HG02610 (cell line): ENCODE measurements around the gene SSH2.

Experiments used
- ATAC-seq: cut with Tn5 transposase; IDR thresholded peaks from one replicate; pipeline ENCODE4 v1.9.1; 2021; ENCODE audit warnings: mild to moderate bottlenecking, moderate library complexity; ENCODE audit not compliant: unreplicated experiment

The SSH2 gene

DNA sequence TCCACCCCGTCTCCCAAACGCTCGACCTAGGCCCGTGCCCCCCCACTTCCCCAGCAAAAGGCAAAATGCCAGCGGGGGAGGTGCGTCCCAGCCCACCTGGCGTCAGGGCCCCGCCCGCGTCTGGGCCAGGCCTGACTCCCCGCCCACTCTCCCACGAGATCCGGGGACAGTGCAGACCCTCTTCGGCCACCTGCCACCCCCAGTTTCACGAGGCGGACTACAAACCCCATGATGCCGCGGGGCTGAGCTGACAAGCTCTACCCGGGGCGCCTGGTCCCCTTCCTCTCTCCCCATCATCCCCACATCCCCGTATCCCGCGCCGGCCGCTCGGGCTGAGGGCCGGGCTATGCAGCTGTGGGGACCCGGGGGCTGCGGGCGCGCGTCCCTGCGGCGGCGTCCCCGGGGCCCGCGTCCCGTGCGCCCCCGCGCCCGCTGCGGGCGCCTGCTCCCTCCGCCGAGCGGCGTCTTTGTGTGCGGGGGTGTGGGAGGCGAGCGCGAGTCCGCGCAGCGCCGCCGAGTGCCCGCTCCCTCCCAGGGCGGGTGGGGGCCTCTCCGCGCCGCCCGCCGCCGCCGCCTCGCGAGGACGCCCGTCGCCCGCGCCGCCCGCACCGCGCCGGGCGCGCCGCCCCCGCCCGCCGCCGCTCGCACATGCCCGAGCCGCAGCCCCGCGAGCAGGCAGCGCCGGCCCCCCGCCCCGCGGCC, 337.0 kb downstream of the SSH2 start, which contains the start of gene ANKRD13B:
Gene ANKRD13B (plus strand): TSS at position 283 of the 702 bp plus-strand sequence. CDS start 490 bp downstream, outside the sequence.
- no peak for ATAC-seq

DNA sequence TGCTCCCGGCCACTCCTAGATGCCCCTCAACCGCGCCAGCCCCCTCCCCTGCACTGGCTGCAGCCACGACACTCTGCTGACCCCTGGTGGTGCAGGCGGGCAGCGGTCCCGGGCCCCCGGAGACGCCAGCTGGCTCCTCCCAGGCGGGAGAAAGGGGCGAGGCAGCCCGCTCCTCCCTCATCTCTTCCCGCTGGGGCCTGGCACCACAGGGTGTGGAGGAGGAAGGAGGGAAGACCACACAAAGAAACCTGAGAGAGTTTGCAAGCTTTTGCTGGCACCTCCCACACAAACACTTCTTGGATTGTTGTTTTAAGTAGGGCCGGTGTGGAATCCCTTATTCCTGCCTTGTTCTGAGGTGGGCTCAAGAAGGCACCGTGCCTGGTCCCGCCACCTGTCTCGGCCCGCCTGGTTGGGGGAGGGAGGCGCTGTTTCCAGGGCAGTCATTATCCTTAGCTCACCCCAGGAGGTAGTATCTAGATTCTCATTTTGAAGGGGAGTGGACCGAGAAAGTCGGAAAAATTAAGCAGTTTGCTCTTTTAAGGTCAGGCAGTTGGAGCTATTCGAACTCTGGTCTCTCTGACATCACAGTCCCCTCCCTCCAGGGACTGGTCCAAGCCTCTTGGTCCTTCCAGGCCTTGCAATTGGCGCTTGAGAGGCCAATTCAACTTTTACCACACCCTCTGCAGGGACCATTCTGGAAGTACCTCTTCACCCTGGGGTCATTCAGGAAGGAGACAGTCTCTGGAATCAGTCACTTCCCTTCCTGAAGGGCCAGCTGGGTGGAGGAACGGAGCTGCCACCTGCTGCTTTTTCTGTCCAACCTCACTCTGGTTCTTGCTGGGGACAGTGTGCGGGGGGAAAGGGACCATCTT, 338.1 kb downstream of the SSH2 start:
- no peak for ATAC-seq

GRCh38 chr17:29591146-29591736, 338.8 kb downstream of the SSH2 start:
- ATAC-seq = no peak

DNA sequence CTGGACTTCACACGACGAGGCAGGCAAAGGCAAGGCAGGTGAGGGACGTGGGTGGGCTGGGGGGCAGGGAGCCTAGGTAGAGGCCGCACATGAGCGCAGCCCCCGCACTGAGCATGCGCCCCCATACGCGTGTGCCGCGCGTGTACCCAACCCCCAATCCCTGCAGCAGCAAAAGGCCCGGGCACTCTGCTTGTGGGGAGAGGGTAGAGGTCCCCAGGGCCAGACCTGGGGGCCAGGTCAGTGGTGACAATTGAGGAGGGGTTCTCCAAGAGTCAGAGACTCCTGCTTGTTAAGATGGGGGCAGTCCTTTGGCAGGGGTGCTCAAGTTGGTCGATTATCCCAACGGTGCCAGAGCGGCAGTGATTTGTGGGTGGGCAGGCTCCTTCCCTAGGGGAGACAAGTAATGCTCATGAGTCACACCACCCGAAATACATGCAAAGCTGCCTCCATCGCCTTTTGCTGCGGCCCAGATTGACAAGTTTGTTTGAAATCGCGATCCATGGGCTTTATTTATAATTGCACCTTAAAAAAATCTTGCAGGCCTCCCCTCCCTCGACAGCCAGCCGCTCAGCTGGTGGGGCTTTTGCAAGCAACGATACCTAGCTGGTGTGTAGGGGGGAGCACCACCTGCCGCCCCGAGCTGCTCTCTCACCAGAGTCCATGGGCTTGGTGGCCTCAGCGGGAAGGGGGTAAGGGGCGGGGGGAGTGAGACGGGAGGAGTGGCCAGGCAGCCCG, 339.4 kb downstream of the SSH2 start:
- no peak for ATAC-seq

GRCh38 chr17:29589524-29590410, 340.3 kb downstream of the SSH2 start, which contains the start of gene GIT1:
Gene GIT1, minus strand, starts transcription at chr17:29589648. Its CDS starts 270 bp downstream, at chr17:29589378.
- peak; percentile 69 for ATAC-seq

DNA sequence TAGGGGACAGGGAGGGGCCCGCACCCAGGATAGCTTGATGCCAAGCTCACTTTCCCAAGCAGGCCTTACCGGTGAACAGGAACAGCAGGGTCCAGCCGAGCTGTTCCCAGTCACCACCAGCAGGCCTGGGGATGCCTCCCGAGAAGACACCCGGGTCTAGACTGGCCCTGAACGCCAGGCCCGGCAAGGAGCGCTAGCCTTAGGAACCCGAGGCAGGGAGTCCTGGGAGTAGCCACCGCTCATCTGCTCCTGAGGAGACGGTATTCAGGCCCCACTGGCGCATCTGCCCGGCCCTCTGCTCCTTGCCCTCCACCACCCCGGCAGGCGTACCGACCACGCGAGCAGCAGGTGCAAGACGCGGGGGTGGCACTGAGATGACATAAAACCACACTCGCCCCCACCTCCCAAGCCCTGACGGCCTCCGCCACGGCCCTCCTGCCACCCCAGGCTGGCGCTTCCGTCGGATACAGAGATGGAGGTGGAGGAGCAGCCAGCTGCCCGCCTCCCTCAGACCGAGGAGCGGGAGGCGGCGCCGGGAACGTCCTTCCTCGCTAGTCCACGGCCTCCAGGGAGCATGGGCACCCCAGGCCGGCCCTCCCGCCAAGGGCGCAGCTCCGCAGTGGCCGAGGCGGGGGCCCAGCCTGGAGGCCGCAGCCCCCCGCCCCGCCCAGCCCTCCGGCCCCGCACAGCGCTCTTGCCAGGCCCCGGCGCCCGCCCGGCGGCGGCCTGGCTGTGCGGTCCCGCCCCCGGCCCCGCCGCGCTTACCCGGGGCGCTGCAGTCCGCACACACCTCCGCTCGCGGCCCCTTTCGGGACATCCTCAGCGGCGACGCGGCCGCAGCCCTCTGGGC, 341.2 kb downstream of the SSH2 start:
- ATAC-seq = peak; percentile 14

DNA sequence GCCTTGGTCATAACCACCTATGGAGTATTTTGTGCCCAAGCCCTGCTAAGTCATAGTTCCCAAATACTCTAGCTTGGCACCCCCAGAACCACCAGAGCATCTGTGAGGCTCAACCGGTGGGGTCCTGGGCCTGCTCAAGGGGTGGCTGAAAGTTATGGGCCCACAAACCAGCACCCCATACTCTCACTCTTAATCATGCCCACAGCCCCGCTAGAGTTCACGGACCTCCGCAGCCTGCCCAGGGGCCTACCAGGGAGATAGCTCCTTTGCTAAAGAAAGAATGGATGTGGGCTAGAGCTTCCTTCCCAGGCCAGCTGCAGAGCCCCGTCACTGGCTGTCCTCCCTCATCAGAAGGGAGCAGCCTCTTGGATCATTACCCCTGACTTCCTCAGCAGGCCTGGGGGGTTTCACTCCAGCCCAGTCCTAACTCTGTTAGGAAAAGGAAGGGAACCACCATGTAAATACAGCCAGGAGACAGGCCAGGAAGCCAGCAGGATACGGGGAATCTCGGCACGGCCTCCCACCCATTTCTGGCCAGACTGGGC, 341.9 kb downstream of the SSH2 start:
- no peak for ATAC-seq

DNA sequence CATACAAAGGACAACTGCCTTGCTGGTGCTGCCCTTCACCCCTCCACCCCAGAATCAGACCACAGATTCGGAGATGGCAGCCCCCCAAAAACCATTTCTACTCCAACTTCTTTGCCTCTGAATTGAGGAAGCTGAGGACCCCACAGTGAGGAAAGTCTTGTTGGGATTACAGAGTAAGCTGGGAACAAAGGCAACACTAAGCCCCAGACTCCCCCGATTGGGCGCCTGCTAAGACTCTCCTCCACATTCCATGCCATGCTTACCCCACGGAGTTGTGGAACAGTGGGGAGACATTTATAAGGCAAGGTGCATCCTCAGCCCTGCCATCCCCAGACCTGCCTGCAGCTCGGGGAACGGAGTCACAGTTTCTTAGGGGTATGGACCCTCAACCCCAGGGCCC, 342.4 kb downstream of the SSH2 start:
- ATAC-seq = no peak

DNA sequence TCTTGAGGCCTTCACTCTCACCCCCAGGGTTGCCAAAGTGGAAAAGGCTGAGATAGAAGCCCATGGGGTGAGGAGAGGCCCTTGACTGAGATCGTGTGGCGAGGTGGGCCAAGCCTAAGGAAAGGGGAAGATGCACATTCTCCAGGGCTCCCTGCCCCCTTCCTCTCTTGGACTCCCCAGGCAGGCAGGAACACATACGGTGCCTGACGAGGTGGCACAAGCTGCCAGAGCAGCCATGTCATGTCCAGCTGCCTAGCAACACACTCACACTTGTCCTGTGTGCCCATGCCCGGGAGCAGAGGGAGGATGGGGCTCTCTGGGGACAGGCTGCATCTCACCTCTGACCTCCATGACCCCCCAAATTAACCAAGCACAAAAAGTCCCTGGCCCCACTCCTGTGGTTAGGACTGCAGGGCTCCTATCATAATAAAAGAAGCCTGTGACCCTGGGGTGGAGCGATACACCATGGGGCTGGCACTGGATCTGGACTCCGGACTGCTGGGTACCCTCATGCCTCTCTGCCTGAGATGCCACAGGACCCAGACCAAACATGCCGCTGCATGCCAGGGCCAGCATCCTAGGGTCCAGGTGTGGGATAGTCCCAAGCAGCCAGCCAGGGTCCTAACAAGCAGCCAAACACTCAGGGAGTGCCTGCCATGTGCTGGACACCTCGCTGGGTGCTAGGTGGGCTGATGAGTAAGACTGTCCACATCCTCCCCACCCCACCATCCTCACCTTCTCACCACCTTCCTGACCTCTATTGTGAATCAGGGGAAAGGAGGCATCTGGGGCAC, 343.2 kb downstream of the SSH2 start:
- ATAC-seq = no peak

DNA sequence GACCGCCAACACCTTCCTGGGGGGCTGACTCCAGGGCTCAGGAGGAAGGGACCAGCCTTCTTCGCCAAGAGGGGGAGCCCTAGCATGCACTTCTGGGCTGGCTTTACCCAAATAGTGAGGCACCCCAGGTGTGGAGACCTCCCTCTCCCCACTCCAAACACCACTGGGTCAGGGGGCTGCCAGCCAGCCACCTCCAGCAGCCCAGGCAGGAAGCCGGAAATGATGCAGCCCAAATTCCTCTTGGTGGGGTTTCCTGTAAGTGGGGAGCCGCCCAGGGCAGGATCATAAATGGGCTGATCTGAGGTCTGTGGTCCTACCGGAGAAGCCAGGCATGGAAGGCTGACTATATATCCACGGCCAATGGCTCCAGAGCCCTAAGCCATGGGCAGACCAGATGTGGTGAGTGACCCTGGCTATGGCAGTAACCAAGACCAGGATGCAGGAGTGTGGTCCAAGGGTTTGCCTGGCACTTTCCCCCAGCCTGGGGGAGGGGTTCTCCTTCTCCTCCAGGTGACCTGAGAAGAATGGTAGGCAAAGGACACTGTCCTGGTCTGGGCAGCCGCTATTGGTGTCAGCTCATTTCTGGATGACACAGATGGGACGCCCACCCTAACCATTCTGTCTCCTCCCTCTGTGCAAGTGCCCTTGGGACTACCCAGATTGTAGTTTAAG, 344.8 kb downstream of the SSH2 start:
- ATAC-seq = no peak

DNA sequence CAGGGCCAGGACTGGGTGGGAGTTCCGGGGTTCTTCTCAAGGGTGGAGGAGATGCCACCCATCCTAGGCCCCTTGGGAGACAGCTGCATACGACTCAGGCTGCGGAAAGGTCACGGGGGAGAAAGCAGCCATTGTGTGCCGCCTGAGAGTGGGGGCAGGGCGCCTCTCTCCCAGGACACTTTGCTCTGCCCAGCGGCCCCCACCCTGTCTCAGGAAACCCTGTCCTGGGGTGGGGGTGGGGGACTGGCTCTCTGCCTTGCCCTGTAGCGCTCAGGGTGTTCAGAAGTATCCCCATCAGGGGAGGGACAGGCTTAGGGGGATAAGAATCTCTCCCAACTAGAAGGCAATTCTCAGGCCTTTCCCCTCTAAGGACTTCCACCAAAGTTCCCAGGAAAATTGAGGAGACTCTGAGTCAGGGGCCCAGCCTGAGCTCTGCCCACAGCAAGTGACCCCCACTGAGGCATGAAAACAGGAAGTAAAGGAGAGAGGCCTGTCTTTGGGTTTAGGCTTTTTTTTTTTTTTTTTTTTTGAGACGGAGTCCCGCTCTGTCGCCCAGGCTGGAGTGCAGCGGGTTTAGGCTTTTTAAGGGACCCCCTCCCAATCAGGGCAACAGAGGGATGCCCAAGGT, 345.5 kb downstream of the SSH2 start:
- ATAC-seq = no peak

- ATAC-seq = no peak
Observed at GRCh38 chr17:29583324-29584248, 346.4 kb downstream of the SSH2 start.

GRCh38 chr17:29582772-29583171, 347.3 kb downstream of the SSH2 start:
- no peak for ATAC-seq

GRCh38 chr17:29582254-29582765, 347.7 kb downstream of the SSH2 start:
- ATAC-seq = no peak

DNA sequence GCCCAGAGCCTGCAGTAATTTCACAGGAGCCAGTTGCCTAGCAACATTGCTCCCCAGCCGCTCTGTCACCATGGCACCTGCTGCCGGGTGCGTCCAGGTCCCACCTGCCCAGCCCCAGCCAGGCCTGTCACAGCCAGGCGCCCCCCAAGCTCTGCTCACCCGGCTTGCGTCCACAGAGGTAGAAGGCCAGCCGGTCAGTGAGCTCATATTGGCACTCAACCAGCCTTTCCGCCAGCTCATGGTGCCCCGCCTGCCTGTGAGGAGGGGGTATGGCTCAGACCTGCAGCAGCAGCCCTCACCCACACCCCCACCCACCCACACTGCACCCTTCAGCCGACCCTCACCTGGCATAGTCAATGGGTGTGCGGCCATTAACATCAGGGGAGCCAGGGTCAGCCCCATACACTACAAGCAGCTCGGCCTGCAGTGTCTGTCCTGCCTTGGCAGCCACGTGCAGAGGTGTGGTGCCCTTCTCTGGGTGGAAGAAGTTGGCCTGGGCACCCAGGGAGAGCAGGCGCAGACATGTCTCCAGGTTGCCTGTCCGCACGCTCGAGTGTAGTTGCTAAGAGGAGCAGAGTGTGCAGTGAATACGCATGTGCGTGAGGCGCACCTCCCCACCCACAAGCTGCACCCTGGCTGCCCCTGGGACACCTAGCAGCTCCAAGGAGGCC, 348.3 kb downstream of the SSH2 start:
- no peak for ATAC-seq
